HCT116 (cell line): ENCODE measurements around the gene GSG1L.

ENCODE experiments used
- CTCF ChIP-seq, 3 experiments: fragments of 200-600 bp in 1 of 3; sonication (generic) in 1 of 3; IDR thresholded peaks in 2 of 3; conservative IDR thresholded peaks in 1 of 3; 2 replicates each; pipeline ENCODE4 v1.5.1; 2012 to 2017; ENCODE audit warnings: low read depth in 2 of 3, low read length in 2 of 3, antibody characterized with exemption in 1 of 3, borderline replicate concordance in 1 of 3, control low read depth in 1 of 3, mild to moderate bottlenecking in 1 of 3, mixed read lengths in 1 of 3, mixed run types in 1 of 3, moderate library complexity in 1 of 3; ENCODE audit not compliant: insufficient read depth in 1 of 3
- SIN3A ChIP-seq: IDR thresholded peaks from 2 replicates; pipeline ENCODE4 v1.6.1; 2012; ENCODE audit warnings: low read depth

GRCh38 chr16:28085389-28086171, 22.1 kb upstream of the GSG1L start:
- TF ChIP-seq CTCF (IDR thresholded peaks at IDR 0.05 in 2 of 3, conservative IDR thresholded peaks at IDR 0.05 in 1 of 3; ENCODE audit: borderline replicate concordance in 1 of 3, insufficient read depth in 1 of 3, low read depth in 2 of 3, low read length in 2 of 3) (no peak), SIN3A (no peak)
